ENCODE measurements around the gene CHIC1.
A peak's percentile ranks its signal among the peaks of the same experiment; 100 is the strongest.
"Not testable (repeated sequence)": the region's sequence is repeated elsewhere in the genome, so short reads cannot be mapped to it uniquely, and the experiment has no call there.

CHIC1 gene

GRCh38 chrX:73562984-73563737, at the start of gene CHIC1:
Gene CHIC1 (plus strand): TSS chrX:73563197. CDS start chrX:73563285, 88 bp downstream.
- peak; percentile 71 for DNase-seq

DNA sequence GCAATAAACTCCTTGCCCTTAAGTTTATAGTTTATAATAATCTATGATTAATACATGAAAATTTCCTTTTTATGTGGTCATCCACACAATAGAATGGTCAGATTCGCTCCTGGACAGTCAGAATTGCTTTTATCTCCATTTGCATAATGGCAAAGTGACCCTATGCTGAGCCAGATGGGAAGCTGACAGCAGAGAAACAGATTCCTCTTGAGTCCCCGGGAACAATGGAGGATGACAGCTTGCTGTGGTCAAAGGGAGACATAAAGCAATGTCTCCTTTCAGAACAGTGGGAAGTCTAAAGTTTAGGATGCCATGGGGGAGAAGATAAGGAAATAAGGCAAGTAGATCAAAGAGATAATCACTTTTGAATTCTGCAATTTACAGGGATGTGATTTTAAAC, 40.2 kb upstream of the CHIC1 start:
- DNase-seq, result not testable (repeated sequence)

- DNase-seq, result no peak
These were observed 38.1 kb upstream of the CHIC1 start for GRCh38 chrX:73524906-73525305.

DNA sequence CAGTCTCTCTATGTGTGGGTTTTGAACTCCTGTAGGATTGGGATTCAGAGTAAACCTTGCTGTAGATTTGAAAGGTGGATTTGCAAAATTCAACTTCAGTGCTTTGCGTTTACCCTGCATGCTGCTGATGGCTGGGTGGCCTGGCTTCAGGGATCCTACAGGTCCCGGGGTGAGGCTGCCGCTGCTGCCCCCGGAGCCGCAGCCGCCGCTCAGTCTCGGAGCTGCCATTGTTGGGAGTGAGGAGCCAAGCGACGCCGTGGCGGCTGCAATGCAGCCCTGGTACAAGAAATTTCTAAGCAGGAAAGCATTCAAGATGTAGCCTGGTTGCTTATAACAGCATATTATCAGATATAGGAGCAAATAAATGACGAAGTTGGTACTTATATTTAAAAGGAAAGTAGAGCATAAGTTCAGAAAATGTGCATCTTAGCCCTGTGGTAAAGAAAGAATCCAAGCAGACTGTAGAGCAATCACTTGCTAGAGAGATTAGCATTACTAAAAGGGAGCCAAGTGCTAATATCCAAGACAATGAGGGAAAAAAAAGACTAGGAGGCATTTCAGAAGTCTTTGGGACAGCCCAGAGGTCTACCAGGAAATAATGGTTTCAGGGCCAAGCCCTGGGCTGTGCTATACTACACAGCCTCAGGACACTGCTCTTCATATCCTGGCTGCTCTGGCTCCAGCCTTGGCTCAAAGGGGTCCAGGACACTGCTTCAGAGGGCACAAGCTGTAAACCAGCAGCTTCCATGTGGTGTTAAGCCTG, 36.9 kb upstream of the CHIC1 start:
- DNase-seq, result no peak

- not testable (repeated sequence) for DNase-seq
These were observed 31.3 kb upstream of the CHIC1 start for GRCh38 chrX:73531655-73532054.

DNA sequence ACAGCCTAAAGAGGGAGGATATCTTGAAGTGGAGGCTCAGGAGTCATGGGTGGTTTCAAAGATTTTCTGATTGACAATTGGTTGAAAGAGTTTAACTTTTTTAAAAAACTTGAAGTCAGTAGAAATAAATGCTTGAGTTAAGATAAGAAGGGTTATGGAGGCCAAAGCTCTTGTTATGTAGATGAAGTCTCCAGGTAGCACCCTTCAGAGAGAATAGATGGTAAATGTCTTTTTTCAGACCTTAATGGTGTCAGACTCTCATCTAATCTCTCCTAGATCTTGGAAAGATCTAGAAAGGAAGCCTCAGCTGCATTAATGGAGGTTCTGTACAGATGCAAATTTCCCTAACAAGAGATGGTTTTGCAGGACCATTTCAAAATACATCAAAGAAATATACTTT, 6.8 kb upstream of the CHIC1 start:
- no peak for DNase-seq

GRCh38 chrX:73561801-73562200, 1.2 kb upstream of the CHIC1 start:
- DNase-seq, result no peak

DNA sequence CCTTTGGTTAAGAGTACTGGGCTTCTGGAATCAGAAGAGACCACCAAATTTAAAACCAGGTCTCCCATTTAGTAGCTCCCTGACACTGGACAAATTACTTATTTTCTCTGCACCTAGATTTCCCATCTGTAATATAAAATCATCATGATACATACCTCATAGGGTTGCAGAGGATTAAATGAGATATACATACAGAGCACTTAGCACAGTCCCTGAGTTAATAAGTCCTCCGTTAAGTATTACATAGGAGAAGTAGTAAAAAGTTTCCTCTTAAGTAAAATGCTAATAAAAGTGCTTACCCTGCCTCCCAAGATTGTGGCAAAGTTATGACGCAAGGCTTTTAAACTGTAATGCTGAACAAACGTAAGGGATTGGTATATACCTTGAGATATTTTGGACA, 539 bp upstream of the CHIC1 start:
- DNase-seq, result no peak

DNA sequence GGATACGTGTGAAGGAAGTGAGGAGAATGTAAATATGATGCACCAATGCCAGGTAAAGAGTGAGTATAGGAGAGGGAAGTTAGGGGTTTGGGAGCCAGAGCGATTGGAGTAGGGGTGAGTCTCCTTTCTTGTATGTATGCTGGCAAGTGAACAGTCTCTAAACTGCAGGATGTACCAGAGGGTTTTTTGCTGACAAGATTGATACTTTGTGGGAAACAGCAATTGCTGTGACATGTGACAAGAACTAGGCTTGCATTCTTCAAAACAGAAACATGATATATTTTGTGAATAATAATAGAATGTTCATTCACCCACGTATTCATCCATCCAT, 706 bp downstream of the CHIC1 start:
- no peak for DNase-seq

- no peak for DNase-seq
These were observed 14.4 kb downstream of the CHIC1 start for GRCh38 chrX:73577361-73577760.

GRCh38 chrX:73581002-73581628, 18.1 kb downstream of the CHIC1 start:
- DNase-seq, result no peak

DNA sequence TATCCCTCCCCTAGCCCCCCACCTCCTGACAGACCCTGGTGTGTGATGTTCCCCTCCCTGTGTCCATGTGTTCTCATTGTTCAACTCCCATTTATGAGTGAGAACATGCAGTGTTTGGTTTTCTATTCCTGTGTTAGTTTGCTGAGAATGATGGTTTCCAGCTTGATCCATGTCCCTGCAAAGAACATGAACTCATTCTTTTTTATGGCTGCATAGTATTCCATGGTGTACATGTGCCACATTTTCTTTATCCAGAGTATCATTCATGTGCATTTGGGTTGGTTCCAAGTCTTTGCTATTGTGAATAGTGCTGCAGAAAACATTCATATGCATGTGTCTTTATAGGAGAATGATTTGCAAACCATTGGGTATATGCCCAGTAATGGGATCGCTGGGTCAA, 34.8 kb downstream of the CHIC1 start:
- DNase-seq, result not testable (repeated sequence)

DNA sequence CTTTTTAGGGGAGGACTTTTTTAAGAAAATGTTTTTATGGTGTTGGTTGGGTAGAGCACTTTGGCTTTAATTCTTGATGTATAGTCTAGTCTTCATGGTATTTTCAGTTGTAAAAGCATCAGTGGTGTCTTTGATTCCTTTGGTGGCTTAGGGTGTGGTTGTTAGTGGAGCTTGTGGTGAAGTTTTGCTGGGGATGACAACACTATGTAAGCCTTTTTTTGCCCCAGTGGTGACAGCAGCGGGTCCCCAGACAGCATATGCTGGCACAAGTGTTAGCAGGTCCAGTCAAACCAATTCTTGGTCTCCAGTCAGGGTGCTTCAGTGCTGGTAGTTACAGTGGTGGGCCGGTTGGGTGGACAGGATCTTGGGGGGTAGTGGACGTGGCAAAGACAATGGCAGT, 52.0 kb downstream of the CHIC1 start:
- DNase-seq, result no peak

- DNase-seq, result not testable (repeated sequence)
These were observed 78.7 kb downstream of the CHIC1 start for GRCh38 chrX:73641669-73642068.

DNA sequence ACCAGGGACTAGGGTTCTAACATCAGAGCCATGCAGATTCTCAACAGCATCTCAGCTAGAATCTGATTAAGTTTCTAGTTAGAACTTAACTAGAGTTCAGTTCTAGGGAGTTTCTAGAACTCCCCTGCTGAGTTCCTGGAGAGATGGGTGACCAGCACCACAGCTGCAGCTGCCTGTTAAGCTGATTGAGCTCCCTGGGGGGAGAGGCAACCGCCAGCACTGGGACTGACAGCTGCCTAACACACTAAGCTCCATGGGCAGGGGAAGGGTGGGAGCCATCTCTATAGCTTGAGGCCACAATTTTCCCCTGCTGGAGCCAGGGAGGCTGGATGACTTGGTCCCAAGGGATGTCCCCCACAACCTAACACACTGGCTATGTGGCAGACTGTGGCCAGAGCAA, 84.2 kb downstream of the CHIC1 start:
- no peak for DNase-seq

GRCh38 chrX:73647632-73648322, 84.8 kb downstream of the CHIC1 start:
- no peak for DNase-seq

GRCh38 chrX:73661322-73661721, 98.3 kb downstream of the CHIC1 start:
- not testable (repeated sequence) for DNase-seq

DNA sequence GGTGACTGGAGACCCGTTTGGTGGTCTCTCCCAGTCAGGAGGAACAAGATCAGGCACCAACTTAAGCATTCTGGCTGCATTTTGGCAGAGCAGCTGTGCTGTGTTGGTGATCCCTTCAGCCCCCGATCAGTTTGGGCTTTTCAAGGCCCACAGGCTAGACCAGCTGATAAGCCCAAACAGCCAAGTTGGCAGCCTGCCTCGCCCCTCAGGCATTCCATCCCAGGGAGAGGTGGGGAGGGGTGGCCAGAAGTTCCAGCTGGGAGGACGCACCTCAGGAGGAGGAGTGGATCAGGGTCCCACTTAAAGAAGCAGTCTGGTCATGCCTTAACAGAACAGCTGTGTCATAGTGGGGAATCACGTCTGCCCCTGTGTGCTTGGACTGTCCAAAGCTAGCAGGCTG, 105.8 kb downstream of the CHIC1 start:
- no peak for DNase-seq

GRCh38 chrX:73681408-73681807, 118.4 kb downstream of the CHIC1 start:
- DNase-seq, result no peak

DNA sequence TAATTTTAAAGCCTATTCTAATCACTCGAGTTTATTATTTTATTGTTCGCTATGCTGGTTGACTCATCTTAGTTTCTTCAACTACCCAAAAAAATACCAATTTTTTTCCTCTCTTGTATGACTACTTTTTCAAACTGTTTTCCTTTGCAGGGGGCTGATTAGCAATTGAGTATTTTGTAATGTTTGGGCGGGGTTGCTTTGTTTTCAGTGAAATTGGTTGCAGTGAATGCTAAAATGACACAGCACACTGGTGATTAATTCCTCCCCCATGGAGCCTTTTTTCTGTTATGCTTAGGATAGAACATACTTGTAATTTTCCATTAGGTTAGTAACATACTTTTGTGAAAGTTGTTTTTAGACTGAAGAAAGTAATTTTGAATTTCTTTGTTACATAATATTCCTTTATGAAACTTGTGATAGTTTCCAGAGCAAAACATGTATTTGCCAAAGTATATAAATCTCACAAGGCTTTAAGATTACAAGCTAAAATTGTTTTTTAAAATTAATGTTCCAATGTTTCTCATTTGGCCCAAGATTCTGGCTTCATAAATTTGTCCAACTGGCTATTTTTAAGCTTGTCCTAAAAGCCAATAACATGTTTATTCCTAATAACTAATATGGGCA, 120.4 kb downstream of the CHIC1 start:
- no peak for DNase-seq

GRCh38 chrX:73707014-73707413, 144.0 kb downstream of the CHIC1 start:
- DNase-seq, result not testable (repeated sequence)

DNA sequence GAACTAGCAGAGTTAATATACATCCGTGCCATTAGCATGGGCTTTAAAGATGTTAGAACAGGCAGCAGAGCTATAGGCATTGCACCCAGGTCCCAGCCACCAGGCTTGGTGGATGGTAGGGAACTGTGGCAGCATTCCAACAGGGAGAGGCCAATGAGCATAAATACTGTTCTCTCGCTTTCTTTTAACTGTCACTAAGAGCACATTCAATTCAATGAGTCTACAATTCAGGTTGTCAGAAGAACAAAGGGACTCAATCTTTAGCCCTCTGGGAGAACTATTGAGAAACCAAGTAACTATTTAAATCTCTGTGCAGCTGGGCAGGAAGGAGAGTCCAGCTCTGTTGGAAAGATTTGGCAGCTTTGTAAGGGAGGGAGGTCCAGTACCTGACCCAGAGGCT, 165.6 kb downstream of the CHIC1 start:
- DNase-seq, result no peak
